GM12801 (cell line): Measurements from ENCODE around the gene ERVW-1.
"Not testable (repeated sequence)": the region's sequence is repeated elsewhere in the genome, so short reads cannot be mapped to it uniquely, and the experiment has no call there.

Source experiments
- TF ChIP-seq, protein P1 (sequence below): IDR thresholded peaks from one replicate; pipeline ENCODE4 v1.5.1; 2011; ENCODE audit warnings: control low read depth; ENCODE audit not compliant: insufficient read length; ENCODE audit errors: extremely low read depth

Gene ERVW-1

GRCh38 chr7:92477681-92478080 is at the start of gene ERVW-1:
TSS of gene ERVW-1 (minus strand) at chr7:92477946. CDS start at chr7:92470381, 7,565 bp downstream.
- TF ChIP-seq, protein P1, sequence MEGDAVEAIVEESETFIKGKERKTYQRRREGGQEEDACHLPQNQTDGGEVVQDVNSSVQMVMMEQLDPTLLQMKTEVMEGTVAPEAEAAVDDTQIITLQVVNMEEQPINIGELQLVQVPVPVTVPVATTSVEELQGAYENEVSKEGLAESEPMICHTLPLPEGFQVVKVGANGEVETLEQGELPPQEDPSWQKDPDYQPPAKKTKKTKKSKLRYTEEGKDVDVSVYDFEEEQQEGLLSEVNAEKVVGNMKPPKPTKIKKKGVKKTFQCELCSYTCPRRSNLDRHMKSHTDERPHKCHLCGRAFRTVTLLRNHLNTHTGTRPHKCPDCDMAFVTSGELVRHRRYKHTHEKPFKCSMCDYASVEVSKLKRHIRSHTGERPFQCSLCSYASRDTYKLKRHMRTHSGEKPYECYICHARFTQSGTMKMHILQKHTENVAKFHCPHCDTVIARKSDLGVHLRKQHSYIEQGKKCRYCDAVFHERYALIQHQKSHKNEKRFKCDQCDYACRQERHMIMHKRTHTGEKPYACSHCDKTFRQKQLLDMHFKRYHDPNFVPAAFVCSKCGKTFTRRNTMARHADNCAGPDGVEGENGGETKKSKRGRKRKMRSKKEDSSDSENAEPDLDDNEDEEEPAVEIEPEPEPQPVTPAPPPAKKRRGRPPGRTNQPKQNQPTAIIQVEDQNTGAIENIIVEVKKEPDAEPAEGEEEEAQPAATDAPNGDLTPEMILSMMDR = not testable (repeated sequence)

DNA sequence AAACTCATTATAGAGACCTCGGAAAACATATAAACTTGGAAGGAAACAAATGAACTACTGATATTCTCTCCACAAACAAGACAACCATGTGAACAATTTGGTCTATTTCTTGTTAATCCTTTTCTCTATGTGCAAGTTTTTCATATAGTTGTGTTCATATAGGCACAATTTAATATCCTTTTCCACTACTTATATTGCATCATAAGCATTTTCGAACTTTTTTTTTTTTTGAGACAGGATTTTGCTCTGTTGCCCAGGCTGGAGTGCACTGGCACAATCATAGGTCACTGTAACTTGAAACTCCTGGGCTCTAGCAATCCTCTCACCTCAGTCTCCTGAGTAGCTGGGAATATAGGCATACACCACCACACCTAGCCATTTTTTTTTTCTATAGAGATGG is 45.4 kb upstream of the ERVW-1 start:
- TF ChIP-seq, protein P1 = no peak

- TF ChIP-seq, protein P1 = no peak
Observed at GRCh38 chr7:92520024-92520423, 42.3 kb upstream of the ERVW-1 start.

DNA sequence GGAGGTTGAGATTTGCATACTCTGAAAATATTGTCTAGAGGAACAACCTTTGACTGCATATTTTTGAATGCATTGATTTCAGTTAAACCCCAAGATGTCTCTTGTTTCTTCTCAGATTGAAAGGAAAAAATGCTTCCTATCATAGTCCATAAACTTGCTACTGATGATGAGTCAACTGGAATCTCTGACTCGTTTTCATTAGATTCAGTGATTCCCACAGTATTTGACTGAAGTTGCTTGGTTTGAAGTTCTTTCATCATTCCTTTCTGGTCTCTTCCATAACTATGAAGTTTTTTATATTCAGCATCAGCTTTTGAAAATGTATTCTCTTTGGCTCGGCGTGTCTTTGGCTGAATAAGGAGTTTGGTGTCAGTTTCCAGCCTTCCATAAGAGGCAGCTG is 39.9 kb upstream of the ERVW-1 start:
- TF ChIP-seq, protein P1 = no peak

- TF ChIP-seq, protein P1 = no peak
Observed at GRCh38 chr7:92513167-92513902, 35.6 kb upstream of the ERVW-1 start.

DNA sequence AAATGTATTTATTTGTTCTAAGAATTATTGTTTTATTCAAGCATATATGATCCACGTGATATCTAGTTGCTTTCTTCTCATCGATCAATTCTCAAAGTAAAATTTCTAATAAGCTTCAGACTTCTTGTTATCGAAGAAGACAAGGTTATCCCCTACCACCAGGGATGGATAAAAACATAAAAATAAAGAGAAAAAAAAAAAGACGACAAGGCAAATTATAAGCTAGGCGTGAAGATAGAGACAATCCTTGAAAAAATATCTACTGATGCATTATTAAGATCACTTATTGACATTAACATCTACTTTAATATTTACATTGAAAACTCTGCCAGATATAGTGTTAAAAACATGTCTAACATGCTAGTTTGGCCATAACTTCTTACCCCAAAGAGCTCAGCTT is 31.2 kb upstream of the ERVW-1 start:
- TF ChIP-seq, protein P1 = no peak

DNA sequence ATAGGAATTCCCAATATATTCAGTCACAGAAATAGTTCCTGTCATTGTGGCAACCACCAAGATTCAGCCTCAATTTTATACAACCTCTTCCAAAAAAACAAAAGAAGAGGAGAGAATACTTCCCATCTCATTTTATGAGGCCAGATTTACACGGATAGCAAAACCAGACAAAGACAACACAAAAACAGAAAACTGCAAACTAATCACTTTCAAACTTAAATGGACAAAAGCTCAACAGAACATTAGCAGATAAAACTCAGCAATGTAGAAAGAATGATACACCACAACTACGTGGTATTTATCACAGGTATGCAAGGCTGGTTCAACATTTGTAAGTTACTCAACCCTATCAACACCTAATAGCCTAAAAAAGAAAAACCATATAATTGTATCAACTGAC is 28.6 kb upstream of the ERVW-1 start:
- TF ChIP-seq, protein P1 = no peak
